OCI-LY7 (cell line): ENCODE data around the gene RAB6A. TPM values are rescaled to one million over a fixed set of nuclear protein-coding genes. Genes with fewer than 3 reads are reported as not detected.

Experiments used
- BruUV-seq: library from RNA; stranded (reverse); fragments of 400-500 nt; replicated peaks from 2 replicates; lab custom pipeline; 2021; lab: Mats Ljungman, UMichigan
- CTCF ChIA-PET: fragments of 300-600 bp; sonication (Branson Sonifier 250); formaldehyde crosslinking; loops from one replicate; lab custom pipeline; 2022; ENCODE audit warnings: antibody characterized with exemption; ENCODE audit not compliant: unreplicated experiment; lab: Charles Lee
- POLR2A ChIA-PET: fragments of 300-600 bp; sonication (Branson Sonifier 250); formaldehyde crosslinking; loops from one replicate; lab custom pipeline; 2022; ENCODE audit warnings: antibody characterized with exemption; lab: Charles Lee
- DNase-seq: peaks from one replicate; pipeline ENCODE4 v3.0.0-alpha.2; 2015; ENCODE audit warnings: low spot score
- H2AFZ ChIP-seq: fragments of 200-600 bp; sonication (generic), shearing (Covaris generic); 2 replicates; pipeline ENCODE4 v1.6.1; 2014; ENCODE audit warnings: mild to moderate bottlenecking, antibody characterized with exemption, low read length, moderate library complexity
- H3K27ac ChIP-seq: fragments of 200-600 bp; sonication (generic); 2 replicates; pipeline ENCODE4 v1.5.1; 2014; ENCODE audit warnings: mixed run types, low read depth, mild to moderate bottlenecking, moderate library complexity, low read length, inconsistent platforms; ENCODE audit not compliant: poor library complexity, severe bottlenecking
- H3K36me3 ChIP-seq: fragments of 200-600 bp; sonication (generic); 2 replicates; pipeline ENCODE4 v1.6.1; 2014; ENCODE audit warnings: mild to moderate bottlenecking, antibody characterized with exemption, low read length, moderate library complexity, mixed read lengths; ENCODE audit not compliant: insufficient read depth
- H3K4me1 ChIP-seq: fragments of 200-600 bp; sonication (generic); 2 replicates; pipeline ENCODE4 v1.5.1; 2014; ENCODE audit warnings: mild to moderate bottlenecking, low read length; ENCODE audit not compliant: insufficient read depth, poor library complexity, severe bottlenecking
- H3K4me2 ChIP-seq: fragments of 200-600 bp; sonication (generic); 2 replicates; pipeline ENCODE4 v1.6.1; 2014; ENCODE audit warnings: mild to moderate bottlenecking, low read length
- H3K4me3 ChIP-seq: fragments of 200-600 bp; sonication (generic); 2 replicates; pipeline ENCODE4 v1.5.1; 2014; ENCODE audit warnings: mild to moderate bottlenecking, low read depth, low read length; ENCODE audit not compliant: poor library complexity, severe bottlenecking
- H3K79me2 ChIP-seq: fragments of 200-600 bp; sonication (generic); 2 replicates; pipeline ENCODE4 v1.6.1; 2016; ENCODE audit warnings: low read depth, mild to moderate bottlenecking, low read length, moderate library complexity, mixed read lengths; ENCODE audit not compliant: insufficient read depth
- H3K9me2 ChIP-seq: fragments of 200-600 bp; sonication (generic); 2 replicates; pipeline ENCODE4 v1.6.1; 2016; ENCODE audit warnings: mild to moderate bottlenecking, low read length, mixed read lengths; ENCODE audit not compliant: insufficient read depth
- H3K9me3 ChIP-seq: fragments of 200-600 bp; sonication (generic); 2 replicates; pipeline ENCODE4 v1.6.1; 2014; ENCODE audit warnings: mild to moderate bottlenecking, mixed run types, low read length, mixed read lengths
- H4K20me1 ChIP-seq: fragments of 200-600 bp; sonication (generic); 2 replicates; pipeline ENCODE4 v1.6.1; 2014; ENCODE audit warnings: mild to moderate bottlenecking, antibody characterized with exemption, low read length, moderate library complexity, mixed read lengths; ENCODE audit not compliant: insufficient read depth
- CTCF ChIP-seq: fragments of 200-600 bp; sonication (generic); conservative IDR thresholded peaks from 2 replicates; pipeline ENCODE4 v1.5.1; 2014; ENCODE audit warnings: mild to moderate bottlenecking, antibody characterized with exemption, low read length, moderate library complexity, mixed read lengths
- EZH2phosphoT487 ChIP-seq: fragments of 200-600 bp; sonication (generic); IDR thresholded peaks from 2 replicates; pipeline ENCODE4 v1.6.1; 2018; ENCODE audit warnings: low read depth, borderline replicate concordance, mild to moderate bottlenecking, mixed run types, antibody characterized with exemption, low read length, moderate library complexity, mixed read lengths
- intact Hi-C: fragments of 100-400 bp; cut with micrococcal nuclease; formaldehyde crosslinking; loops from one replicate; pipeline ENCODE4 v1.10.0; 2022; ENCODE audit not compliant: unreplicated experiment
- total RNA-seq, 2 experiments: library from RNA; depleted of rRNA in 1 of 2; stranded (reverse); fragments of >200 nt in 1 of 2; shearing (Covaris generic) in 1 of 2; gene quantifications; 2 replicates each; pipeline ENCODE4 v1.2.3, GENCODE V29; 2014 to 2022

Gene RAB6A
- total RNA-seq, 2 experiments from 2014 or later, result 46.5 to 72.9 TPM

GRCh38 chr11:73755670-73756069 is 5.2 kb downstream of the RAB6A start:
- intact Hi-C loops, result no loop called here
- peaks cover 12% of the 10 kb centered on the region for H3K4me1 ChIP-seq
- H3K27ac ChIP-seq, result no peak overlapping the region
- peaks cover 14% of the 10 kb centered on the region; the same call in 1 of the 2 replicates for H4K20me1 ChIP-seq
- no peak for DNase-seq
- no TSS peak for BruUV-seq
- no peak overlapping the region for H3K4me2 ChIP-seq
- peaks cover 59% of the 10 kb centered on the region for H3K79me2 ChIP-seq
- H2AFZ ChIP-seq, result no peak overlapping the region
- H3K9me3 ChIP-seq, result no peaks in the 10 kb centered on the region
- H3K4me3 ChIP-seq, result no peak overlapping the region
- H3K9me2 ChIP-seq, result no peaks in the 10 kb centered on the region
- ChIA-PET CTCF (no interaction called here), POLR2A (no interaction called here)
- peaks cover 10% of the 10 kb centered on the region; the same call in 1 of the 2 replicates for H3K36me3 ChIP-seq
- TF ChIP-seq CTCF (no peak), EZH2phosphoT487 (no peak)

- ChIA-PET CTCF (no interaction called here), POLR2A (no interaction called here)
- H4K20me1 ChIP-seq, result peaks cover 3% of the 10 kb centered on the region; the same call in 1 of the 2 replicates
- DNase-seq, result no peak
- no TSS peak for BruUV-seq
- intact Hi-C loops, result no loop called here
- H3K4me1 ChIP-seq, result peaks cover 14% of the 10 kb centered on the region
- no peak overlapping the region for H3K27ac ChIP-seq
- H3K4me3 ChIP-seq, result no peak overlapping the region
- no peaks in the 10 kb centered on the region for H3K9me2 ChIP-seq
- no peak overlapping the region for H2AFZ ChIP-seq
- no peak overlapping the region for H3K4me2 ChIP-seq
- TF ChIP-seq CTCF (no peak), EZH2phosphoT487 (no peak)
- peaks cover 10% of the 10 kb centered on the region; the same call in 1 of the 2 replicates for H3K36me3 ChIP-seq
- no peaks in the 10 kb centered on the region for H3K9me3 ChIP-seq
- H3K79me2 ChIP-seq, result peaks cover 47% of the 10 kb centered on the region; the same call in 1 of the 2 replicates
Observed at GRCh38 chr11:73753938-73754337, 6.9 kb downstream of the RAB6A start.

GRCh38 chr11:73752903-73753302 is 8.0 kb downstream of the RAB6A start:
- Histone ChIP-seq H3K9me2 (no peaks in the 10 kb centered on the region), H3K36me3 (peaks cover 10% of the 10 kb centered on the region; the same call in 1 of the 2 replicates), H4K20me1 (no peaks in the 10 kb centered on the region), H2AFZ (no peak overlapping the region), H3K79me2 (peaks cover 47% of the 10 kb centered on the region; the same call in 1 of the 2 replicates), H3K4me1 (peaks cover 8% of the 10 kb centered on the region), H3K9me3 (no peaks in the 10 kb centered on the region), H3K4me3 (no peak overlapping the region), H3K4me2 (no peak overlapping the region), H3K27ac (no peak overlapping the region)
- BruUV-seq, result no TSS peak
- CTCF ChIA-PET, result no interaction called here
- DNase-seq, result no peak
- no peak for TF ChIP-seq EZH2phosphoT487
- TF ChIP-seq CTCF, result no peak
- POLR2A ChIA-PET, result interaction anchor here (0.7 to 0.8 kb wide), 2 partner anchors 11 to 24 kb away, joined by 3 to 4 read pairs; no protein-coding TSS in a partner anchor
- intact Hi-C loops, result no loop called here
